ENCODE data around the gene TIMP2.
"Not testable (repeated sequence)": the region's sequence is repeated elsewhere in the genome, so short reads cannot be mapped to it uniquely, and the experiment has no call there.

The TIMP2 gene

GRCh38 chr17:78929908-78930775 is 5.0 kb upstream of the TIMP2 start:
- DNase-seq = no peak

GRCh38 chr17:78925662-78926555 is 722 bp upstream of the TIMP2 start:
- no peak for DNase-seq

- no peak for DNase-seq
Observed at GRCh38 chr17:78924481-78925151, 571 bp downstream of the TIMP2 start.

- peak; percentile 20 for DNase-seq
Observed at GRCh38 chr17:78923660-78924453, 1.3 kb downstream of the TIMP2 start.

GRCh38 chr17:78922816-78923498 is 2.2 kb downstream of the TIMP2 start:
- no peak for DNase-seq

- no peak for DNase-seq
Observed at GRCh38 chr17:78921437-78921971, 3.7 kb downstream of the TIMP2 start.

GRCh38 chr17:78920528-78920927 is 4.7 kb downstream of the TIMP2 start:
- DNase-seq = no peak

- no peak for DNase-seq
Observed at GRCh38 chr17:78919861-78920450, 5.2 kb downstream of the TIMP2 start.

GRCh38 chr17:78918979-78919378 is 6.2 kb downstream of the TIMP2 start:
- no peak for DNase-seq

- no peak for DNase-seq
Observed at GRCh38 chr17:78917451-78918275, 7.5 kb downstream of the TIMP2 start.

- no peak for DNase-seq
Observed at GRCh38 chr17:78915872-78916632, 9.1 kb downstream of the TIMP2 start.

- DNase-seq = no peak
Observed at GRCh38 chr17:78913115-78913514, 12.1 kb downstream of the TIMP2 start.

GRCh38 chr17:78912082-78912481 is 13.1 kb downstream of the TIMP2 start:
- no peak for DNase-seq

- DNase-seq = not testable (repeated sequence)
Observed at GRCh38 chr17:78911543-78911942, 13.6 kb downstream of the TIMP2 start.

GRCh38 chr17:78910497-78911284 is 14.5 kb downstream of the TIMP2 start:
- DNase-seq = no peak

GRCh38 chr17:78908426-78908825 is 16.8 kb downstream of the TIMP2 start:
- no peak for DNase-seq

GRCh38 chr17:78905541-78905940 is 19.6 kb downstream of the TIMP2 start:
- no peak for DNase-seq

- DNase-seq = no peak
Observed at GRCh38 chr17:78905116-78905515, 20.1 kb downstream of the TIMP2 start.

GRCh38 chr17:78904371-78904770 is 20.8 kb downstream of the TIMP2 start:
- no peak for DNase-seq

All from COR-L47 (cell line).